Stimulated activated CD4-positive, alpha-beta T cell treated with anti-CD3 and anti-CD28 coated beads, Interleukin-4, amount 100 ng/mL, for 48 hours (primary cell): ENCODE measurements around the gene EVX1.
A peak's percentile ranks its signal among the peaks of the same experiment; 100 is the strongest.

Experiments
- DNase-seq, 2 donors: peaks; one replicate each; pipeline ENCODE4 v3.0.0-alpha.2; 2020; ENCODE audit warnings: low read depth in 2 of 2

The EVX1 gene

GRCh38 chr7:27242555-27243339 lies at the start of gene EVX1:
TSS of gene EVX1 (plus strand) at chr7:27242802. CDS start at chr7:27243031, 229 bp downstream.
- DNase-seq, result peak in 1 of 2 donors; percentile 26

DNA sequence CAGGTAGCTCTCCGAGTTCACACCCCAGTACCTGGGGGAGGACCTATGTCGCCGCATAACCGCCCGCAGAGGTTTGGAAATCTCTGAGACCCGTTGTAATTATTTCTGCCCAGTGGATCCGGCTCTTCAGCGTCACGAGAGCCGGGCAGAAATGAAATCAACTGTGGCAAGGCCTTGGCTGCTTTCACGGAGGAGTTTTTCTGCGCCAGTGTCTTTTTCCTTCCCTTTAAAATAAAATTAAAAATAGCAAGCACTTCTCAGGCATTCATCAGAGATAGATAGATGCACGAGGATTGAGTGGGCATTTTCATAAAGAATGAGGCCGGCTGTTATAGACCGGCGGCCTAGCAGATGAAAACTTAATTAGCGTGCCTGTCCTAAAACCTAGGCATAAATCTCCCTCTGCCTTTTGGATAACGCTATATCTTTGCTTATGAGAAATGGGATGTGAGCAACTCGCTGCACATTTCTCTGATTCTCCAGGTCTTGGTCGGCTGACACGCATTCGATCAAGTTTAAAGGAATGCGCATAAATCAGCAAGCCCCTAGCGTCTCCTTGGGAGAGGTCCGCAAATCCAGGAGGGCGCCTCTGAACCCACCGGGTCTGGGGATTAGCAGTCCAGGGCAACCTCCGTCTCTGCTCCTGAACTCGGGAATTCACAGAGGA lies 49.1 kb upstream of the EVX1 start:
- DNase-seq, result no peak

GRCh38 chr7:27194002-27194352 lies 48.6 kb upstream of the EVX1 start:
- DNase-seq, result no peak

GRCh38 chr7:27194686-27195379 lies 47.8 kb upstream of the EVX1 start:
- DNase-seq, result no peak

GRCh38 chr7:27196287-27196767 lies 46.3 kb upstream of the EVX1 start:
- DNase-seq, result peak; percentile 78 to 81

DNA sequence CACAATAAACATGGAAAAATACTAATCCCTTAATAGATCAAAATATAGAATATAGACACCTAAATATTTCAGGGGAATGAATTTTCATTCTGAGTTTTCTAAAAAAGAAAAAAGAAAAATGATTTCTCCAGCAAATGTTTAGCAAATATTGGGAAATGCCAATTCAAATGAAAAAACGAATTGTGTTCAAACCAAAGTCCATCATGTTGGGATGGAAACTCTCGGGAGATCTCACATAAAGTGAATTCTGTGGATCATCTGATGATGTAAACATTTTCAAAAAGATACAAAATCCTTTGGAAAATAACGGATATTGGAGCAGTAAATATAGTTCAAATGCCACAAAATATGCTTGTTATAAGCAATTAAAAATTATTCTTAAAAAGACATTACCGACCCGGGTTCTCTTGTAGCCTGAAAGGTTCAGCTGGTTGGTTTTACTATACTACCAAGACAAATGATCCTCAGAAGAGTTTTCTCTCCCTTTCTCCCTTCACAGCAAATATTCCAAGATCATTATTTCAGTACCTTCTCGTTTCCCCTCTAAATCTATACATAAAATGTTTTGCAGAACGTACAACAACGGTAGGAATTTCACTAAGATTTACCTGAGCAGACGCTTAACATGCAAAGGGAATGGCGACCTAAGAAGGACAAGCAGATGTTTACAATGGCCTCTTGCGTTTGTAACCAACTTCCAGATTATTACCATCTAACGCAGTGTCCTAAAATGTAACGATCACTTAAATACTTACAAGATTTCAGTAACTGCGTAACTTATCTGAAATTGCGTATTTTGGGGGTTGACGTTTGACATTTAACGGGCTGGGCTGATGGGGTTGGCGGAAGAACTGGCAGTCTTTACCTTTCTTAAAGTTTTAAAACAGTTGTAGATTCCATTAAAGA lies 45.2 kb upstream of the EVX1 start:
- DNase-seq, result no peak

- no peak for DNase-seq
These were observed 44.3 kb upstream of the EVX1 start for GRCh38 chr7:27198138-27198841.

DNA sequence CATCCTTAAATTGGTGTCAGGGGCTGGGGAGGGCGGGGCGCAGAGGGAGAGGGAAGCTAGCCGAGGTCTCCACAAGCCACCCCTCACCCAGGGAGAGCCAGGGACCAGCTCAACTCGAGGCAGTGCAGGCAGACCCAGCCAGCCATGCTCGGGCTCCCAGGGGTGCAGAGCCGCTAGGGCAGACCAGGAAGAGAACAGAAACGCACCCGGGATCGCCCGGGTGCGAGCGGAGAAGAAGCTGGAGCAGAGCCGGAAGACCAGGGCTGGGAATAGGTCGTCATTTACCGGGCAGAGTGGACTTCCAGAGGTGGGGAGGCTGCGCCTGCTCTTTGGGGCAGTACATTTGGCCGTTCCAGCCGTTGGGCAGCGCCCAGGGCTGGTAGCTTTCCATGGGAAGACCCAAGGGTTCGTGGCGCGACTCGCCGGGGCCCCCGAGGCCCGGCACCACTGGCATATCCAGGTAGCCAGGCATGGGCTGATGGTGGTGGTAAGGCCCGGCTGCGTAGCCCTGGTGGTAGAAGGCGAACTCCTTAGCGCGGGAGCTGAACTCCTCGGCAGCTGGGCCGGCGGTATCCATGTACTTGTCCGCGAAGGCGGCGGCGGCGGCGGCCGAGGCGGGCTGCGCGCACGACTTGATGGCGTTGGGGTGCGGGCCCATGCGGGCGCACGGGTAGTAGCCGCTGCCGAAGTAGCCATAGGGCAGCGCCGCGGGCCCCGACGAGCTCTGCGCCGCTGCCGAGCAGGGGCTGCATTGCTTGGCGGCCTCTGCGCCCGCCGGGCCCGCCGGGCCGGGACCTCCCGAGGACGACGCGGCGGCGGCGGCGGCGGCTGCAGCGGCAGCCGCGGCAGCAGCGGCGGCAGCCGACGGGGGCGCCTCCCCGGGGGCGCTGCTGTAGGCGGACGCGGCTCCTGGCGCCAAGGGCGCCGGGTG lies 43.5 kb upstream of the EVX1 start:
- no peak for DNase-seq

DNA sequence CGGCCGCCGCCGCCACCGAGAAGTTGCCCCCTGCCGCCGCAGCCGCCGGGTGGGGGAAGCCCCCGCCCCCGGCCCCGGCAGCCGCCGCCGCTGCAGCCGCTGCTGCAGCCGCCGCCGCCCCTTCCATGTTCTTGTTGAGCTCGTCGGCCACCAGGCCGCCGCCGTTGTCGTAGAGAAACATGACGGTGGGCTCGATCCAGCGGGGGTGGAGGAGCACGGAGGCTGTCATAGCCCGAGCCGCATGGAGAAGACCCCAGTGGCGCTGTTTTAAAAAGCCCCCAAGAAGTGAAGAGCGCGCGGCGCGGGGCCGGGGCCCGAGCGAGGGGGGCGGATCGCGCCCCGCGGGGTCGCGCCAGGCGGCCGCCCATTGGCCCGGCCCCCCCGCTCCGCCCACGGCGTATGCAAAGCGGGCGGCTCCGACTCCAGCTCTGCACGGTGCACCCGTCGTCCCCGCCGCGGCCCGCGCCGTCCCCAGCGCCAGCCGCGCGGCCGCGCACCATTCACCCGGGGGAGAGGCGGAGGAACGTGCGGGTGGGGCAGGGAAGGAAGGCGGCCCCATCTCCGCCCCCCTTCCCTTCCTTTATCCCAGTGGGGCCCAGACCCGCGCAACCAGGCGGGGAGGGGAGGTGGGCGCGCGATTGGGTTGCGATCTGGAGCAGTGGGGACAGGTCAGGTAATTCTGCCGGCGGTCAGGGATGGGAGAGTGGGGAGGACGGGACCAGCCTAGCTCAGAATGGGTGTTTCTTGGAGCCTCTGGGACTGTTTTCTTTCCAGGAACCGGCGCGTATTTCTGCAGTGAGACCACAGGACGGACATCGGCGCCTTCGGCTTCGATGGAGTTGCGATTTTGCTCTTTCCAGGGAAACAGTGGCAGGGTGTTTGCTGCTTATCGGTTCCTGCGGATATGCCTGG lies 42.5 kb upstream of the EVX1 start, which contains the start of gene HOXA13:
Gene HOXA13, minus strand, starts transcription at position 243 of the 912 bp plus-strand sequence. Its CDS starts 14 bp downstream, at position 229.
- DNase-seq, result no peak

GRCh38 chr7:27200761-27201579 lies 41.6 kb upstream of the EVX1 start:
- no peak for DNase-seq

DNA sequence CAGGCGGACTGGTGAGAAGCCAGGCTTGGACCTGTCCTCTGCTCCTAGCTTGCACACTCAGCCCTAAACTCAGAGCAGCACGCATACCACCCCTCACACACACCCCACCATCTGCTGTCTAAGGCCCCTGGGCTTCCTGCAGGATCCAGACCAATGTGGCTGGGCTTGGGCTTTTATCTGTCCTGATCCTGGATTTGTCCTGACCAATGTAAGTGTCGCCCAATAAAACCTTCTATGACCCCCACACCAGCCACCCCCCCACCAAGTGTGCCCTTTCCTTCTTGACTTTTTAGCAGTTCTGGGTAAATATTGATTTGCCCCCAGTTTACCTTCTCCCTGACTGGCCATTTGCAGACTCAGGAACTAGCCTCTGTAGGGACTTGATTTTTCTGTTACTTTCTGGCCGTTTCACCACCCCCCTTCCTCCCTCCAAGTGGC lies 41.0 kb upstream of the EVX1 start:
- DNase-seq, result no peak

GRCh38 chr7:27202018-27202861 lies 40.4 kb upstream of the EVX1 start:
- DNase-seq, result no peak

GRCh38 chr7:27202862-27203134 lies 39.8 kb upstream of the EVX1 start:
- DNase-seq, result no peak

- DNase-seq, result no peak
These were observed 39.1 kb upstream of the EVX1 start for GRCh38 chr7:27203365-27203953.

GRCh38 chr7:27203964-27204594 lies 38.5 kb upstream of the EVX1 start:
- DNase-seq, result no peak

- DNase-seq, result no peak
These were observed 37.7 kb upstream of the EVX1 start for GRCh38 chr7:27204851-27205322.
